ENCODE data around the gene FAM174C.

The FAM174C gene

DNA sequence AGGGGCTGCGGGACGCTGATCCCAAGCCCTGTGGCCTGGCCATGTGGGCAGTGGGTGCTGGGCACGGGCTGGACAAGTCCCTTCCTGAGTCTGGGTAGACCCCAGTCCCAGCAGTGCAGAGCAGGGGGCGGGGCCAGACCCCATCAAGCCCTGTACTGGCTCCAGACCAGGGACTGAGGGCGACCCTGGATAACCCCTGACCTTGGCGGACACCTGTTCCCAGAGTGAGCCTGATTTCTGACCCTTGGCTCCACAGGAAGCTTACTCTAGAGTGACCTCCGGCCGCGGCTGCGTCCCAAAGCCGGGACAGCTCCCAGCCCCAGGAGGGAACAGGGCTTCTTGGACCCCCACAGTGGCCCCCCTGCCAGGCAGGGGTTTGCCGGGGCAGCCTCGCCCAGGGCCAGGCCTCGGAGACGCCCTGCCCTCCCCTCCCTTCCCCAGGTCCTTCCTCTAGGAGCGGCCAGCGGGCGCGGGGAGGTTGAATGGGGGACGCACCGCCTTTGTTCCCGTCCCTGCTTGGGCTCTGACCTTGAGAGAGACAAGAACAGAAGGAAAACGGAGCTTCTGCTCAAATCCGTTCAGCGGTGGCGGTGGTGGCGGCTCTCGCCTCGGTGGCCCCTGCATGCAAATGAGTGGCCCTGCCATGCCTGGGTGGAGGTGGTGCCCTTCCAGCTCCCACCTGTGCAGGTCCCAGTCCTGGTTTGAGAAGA is 8.0 kb downstream of the FAM174C start:
- TF ChIP-seq ZNF274 (IDR thresholded peaks at IDR 0.05; ENCODE audit: low read depth, low read length): no peak

DNA sequence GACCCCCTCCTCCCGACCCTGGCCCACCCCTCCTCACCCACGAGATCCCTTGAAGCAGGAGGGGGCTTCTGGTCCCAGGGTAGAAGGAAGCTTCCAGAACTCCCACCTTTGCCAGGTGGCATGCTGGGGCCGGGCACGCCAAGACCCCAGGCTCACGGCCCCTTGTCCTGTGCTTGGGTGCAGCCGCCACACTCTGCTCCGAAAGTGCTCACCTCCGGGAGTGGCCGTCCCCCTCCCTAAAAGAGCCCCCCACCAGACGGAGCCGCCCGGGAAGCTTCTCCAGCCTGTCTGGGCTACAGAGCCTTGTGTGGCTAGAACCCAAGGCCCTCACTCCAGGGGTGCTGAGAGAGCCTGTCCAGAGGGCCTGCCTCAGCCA is 8.6 kb downstream of the FAM174C start:
- TF ChIP-seq ZNF274 (IDR thresholded peaks at IDR 0.05; ENCODE audit: low read depth, low read length): no peak
- H3K4me3 ChIP-seq (ENCODE audit: low read length): no peak overlapping the region

More for the DNA sequence above, 8.0 kb downstream of the FAM174C start:
- no peak overlapping the region for H3K4me3 ChIP-seq (ENCODE audit: low read length)

GRCh38 chr19:1284293-1284978 is 9.1 kb downstream of the FAM174C start:
- no peak for TF ChIP-seq ZNF274 (IDR thresholded peaks at IDR 0.05; ENCODE audit: low read depth, low read length)
- H3K4me3 ChIP-seq (ENCODE audit: low read length): no peak overlapping the region

DNA sequence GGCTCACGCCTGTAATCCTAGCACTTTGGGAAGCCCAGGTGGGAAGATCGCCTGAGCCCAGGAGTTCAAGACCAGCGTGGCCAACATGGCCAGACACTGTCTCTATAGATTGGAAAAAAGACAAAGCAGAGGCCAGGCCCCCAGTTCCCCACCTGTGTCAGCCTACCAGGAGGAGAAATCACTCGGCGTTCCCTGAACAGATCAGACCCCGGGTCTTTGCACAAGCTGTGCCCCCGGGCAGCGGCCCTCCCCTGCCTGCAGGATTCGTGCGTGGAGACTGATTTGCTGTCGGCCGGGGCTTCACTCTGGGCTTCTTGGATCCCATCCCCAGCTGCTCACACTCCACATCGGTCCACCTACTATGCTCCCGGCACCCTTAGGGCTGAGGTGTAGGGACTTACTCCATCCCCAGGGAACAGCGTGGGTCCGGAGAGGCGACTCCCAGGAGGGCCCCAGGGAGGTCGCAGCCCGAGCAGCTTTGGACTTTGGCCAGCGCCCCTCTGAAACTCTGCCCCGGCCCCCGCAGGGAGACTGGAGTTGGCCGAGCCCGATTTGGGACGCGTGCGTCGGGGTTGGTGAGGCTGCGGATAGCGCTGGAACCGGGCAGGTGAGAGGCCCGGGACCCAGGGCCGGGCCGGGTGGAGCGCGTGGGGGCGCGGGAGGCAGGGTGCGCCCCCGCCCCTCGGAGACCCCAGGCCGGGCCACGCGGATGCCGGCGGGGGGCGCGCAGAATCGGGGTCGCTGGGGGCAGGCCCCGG is 9.8 kb downstream of the FAM174C start:
- no peak overlapping the region for H3K4me3 ChIP-seq (ENCODE audit: low read length)
- no peak for TF ChIP-seq ZNF274 (IDR thresholded peaks at IDR 0.05; ENCODE audit: low read depth, low read length)

DNA sequence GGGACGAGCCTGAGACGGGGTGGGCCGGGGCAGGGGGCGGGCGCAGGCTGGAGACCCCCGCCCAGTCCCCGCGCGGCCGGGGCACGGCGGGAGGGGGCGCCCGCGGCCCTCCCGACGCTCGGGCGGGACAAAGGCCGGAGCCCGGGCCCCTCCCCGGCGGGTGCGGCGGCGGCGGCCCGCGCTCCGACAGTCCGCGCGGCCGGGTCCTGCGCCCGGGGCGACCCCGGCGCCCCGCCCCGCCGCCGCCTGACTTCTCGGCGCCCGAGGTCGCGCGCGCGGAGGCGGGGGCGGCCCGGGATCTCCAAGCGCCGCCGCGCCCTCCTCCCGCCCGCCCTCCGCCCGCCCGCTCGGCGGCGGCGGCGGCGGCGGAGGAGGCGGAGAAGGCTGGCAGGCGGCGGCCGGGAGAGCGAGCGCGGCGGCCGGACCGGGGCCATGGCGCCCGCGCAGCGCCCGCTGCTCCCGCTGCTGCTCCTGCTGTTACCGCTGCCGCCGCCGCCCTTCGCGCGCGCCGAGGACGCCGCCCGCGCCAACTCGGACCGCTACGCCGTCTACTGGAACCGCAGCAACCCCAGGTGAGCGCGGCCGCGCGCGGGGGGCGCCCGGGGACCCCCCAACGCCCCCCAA is 10.5 kb downstream of the FAM174C start, which contains the start of gene EFNA2:
EFNA2 (plus strand) TSS at position 137 of the 624 bp plus-strand sequence; CDS start at position 433, 296 bp downstream.
- no peak within 1 kb of the TSS for H3K4me3 ChIP-seq (ENCODE audit: low read length)
- no peak for TF ChIP-seq ZNF274 (IDR thresholded peaks at IDR 0.05; ENCODE audit: low read depth, low read length)

GRCh38 chr19:1286487-1287353 is 11.4 kb downstream of the FAM174C start:
- no peak for TF ChIP-seq ZNF274 (IDR thresholded peaks at IDR 0.05; ENCODE audit: low read depth, low read length)
- no peak overlapping the region for H3K4me3 ChIP-seq (ENCODE audit: low read length)

DNA sequence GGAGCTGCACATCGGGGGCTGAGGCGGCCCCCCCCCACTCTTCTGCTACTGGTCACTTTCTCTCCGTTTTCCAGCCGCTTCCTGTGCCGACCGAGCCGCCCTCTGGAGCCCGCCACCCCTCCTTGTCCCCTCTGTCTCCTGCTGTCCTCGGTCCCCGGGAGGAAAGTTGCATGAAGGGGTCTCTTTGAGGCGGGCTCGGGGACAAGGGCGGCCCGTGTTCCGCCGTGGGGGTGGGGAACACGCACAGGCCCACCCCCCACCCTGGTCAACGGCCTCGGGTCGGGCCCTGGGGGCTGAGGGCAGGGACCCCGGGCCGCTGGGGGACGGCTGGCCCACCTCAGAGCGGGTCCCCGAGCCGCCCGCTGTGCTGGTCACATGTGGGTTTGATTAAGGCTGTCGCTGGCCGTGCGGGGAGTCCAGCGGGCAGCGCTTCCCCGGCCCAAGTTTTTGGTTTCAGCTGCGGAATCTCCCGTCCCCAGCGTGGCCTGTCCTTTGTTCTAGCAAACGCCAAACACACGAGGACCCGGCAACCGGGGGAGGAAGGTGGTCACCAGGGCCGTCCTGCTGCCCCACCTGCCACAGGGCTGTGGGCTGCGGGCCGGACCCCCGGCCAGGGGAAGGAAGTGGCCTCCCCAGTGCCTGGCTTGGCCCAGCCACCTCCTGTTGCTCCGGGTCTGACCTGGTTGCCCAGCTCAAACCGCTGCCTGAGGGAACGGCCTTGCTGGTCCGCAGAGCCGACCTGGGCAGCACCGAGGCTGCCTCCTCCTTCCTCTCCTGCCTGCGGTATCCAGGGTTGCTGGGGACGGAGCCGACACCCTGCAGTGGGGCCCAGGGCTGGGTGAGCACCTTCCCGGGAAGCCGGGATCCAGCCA is 12.3 kb downstream of the FAM174C start:
- no peak for TF ChIP-seq ZNF274 (IDR thresholded peaks at IDR 0.05; ENCODE audit: low read depth, low read length)
- no peak overlapping the region for H3K4me3 ChIP-seq (ENCODE audit: low read length)

DNA sequence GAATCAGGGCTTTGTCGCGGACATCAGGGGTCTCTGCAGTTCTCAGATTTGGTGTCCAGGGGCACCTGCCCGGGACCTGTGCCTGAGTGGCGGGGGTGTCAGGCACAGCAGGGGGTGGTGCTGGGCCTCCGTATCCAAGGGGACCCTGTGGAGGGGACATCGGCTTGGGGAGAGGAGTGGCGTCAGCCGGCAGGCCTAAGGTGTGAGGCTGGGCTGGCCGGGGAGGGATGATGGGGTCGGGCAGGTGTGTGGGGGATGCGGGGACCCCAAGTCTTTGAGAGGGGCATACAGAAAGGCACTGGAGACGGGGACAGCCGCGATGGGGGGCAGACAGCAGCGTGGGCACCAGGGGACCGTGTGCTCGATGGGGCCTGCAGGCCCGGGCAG is 12.9 kb downstream of the FAM174C start:
- no peak for TF ChIP-seq ZNF274 (IDR thresholded peaks at IDR 0.05; ENCODE audit: low read depth, low read length)
- H3K4me3 ChIP-seq (ENCODE audit: low read length): no peak overlapping the region

GRCh38 chr19:1288833-1289685 is 13.7 kb downstream of the FAM174C start:
- TF ChIP-seq ZNF274 (IDR thresholded peaks at IDR 0.05; ENCODE audit: low read depth, low read length): no peak
- H3K4me3 ChIP-seq (ENCODE audit: low read length): no peak overlapping the region

- no peak for TF ChIP-seq ZNF274 (IDR thresholded peaks at IDR 0.05; ENCODE audit: low read depth, low read length)
- no peak overlapping the region for H3K4me3 ChIP-seq (ENCODE audit: low read length)
These were observed 14.3 kb downstream of the FAM174C start for GRCh38 chr19:1289686-1290025.

GRCh38 chr19:1290196-1290702 is 14.9 kb downstream of the FAM174C start:
- no peak overlapping the region for H3K4me3 ChIP-seq (ENCODE audit: low read length)
- TF ChIP-seq ZNF274 (IDR thresholded peaks at IDR 0.05; ENCODE audit: low read depth, low read length): no peak

Data from GM08714 (cell line).